ENCODE measurements around the gene NUMB. TPM values are rescaled to one million over a fixed set of nuclear protein-coding genes. Genes with fewer than 3 reads are reported as not detected.
A peak's percentile ranks its signal among the peaks of the same experiment; 100 is the strongest.

NUMB gene
- total RNA-seq, 3 donors from 2014 or later (not counting 1 experiment from before 2014, with no cell fraction given): 50.0 to 67.4 (median 56.3) TPM

- DNase-seq (peak; percentile 76 to 84), ATAC-seq (peak; percentile 76 to 81 (median 81))
- Histone ChIP-seq H3K36me3 (ENCODE audit: control insufficient read depth, insufficient read depth, low read length) (peaks cover 14% of the 10 kb centered on the region), H3K27ac (ENCODE audit: low read length) (peak overlapping the region; percentile 84), H3K27me3 (ENCODE audit: control insufficient read depth, insufficient read depth, low read length) (no peaks in the 10 kb centered on the region), H3K4me1 (ENCODE audit: control insufficient read depth, insufficient read depth, low read length) (peaks cover 24% of the 10 kb centered on the region), H3K9me3 (ENCODE audit: control insufficient read depth, insufficient read depth, low read length) (no peaks in the 10 kb centered on the region), H3K4me3 (ENCODE audit: low read length) (peak overlapping the region; percentile 38)
- H3K27me3 Mint-ChIP-seq (ENCODE audit: low read depth in 2 of 2): no peaks in the 10 kb centered on the region
- no peaks in the 10 kb centered on the region for H3K9me3 Mint-ChIP-seq
- TF ChIP-seq CTCF (IDR thresholded peaks at IDR 0.05): no peak
- 1% methylated on average over 94 of the region's 94 CpGs for WGBS (ENCODE audit: insufficient coverage)
- H3K4me3 Mint-ChIP-seq: peak overlapping the region; percentile 92
- H3K4me1 Mint-ChIP-seq: peaks cover 36 to 39% of the 10 kb centered on the region in 2 donors
- intact Hi-C loops (cut with micrococcal nuclease): loop anchor here (2.0 kb wide), 2 partner anchors 77 to 527 kb away; partner anchors contain the start of genes ACOT2, BBOF1 and ENTPD5
- H3K27ac Mint-ChIP-seq: peak overlapping the region; percentile 86 to 88
- no peaks in the 10 kb centered on the region for H3K36me3 Mint-ChIP-seq
These were observed 33.1 kb upstream of the NUMB start for GRCh38 chr14:73491256-73492042.

GRCh38 chr14:73489481-73490175 lies 31.3 kb upstream of the NUMB start:
- Histone ChIP-seq H3K4me1 (ENCODE audit: control insufficient read depth, insufficient read depth, low read length) (peaks cover 24% of the 10 kb centered on the region), H3K27ac (ENCODE audit: low read length) (no peak overlapping the region), H3K27me3 (ENCODE audit: control insufficient read depth, insufficient read depth, low read length) (no peaks in the 10 kb centered on the region), H3K4me3 (ENCODE audit: low read length) (no peak overlapping the region), H3K9me3 (ENCODE audit: control insufficient read depth, insufficient read depth, low read length) (no peaks in the 10 kb centered on the region), H3K36me3 (ENCODE audit: control insufficient read depth, insufficient read depth, low read length) (peaks cover 7% of the 10 kb centered on the region)
- H3K9me3 Mint-ChIP-seq: no peaks in the 10 kb centered on the region
- no peaks in the 10 kb centered on the region for H3K27me3 Mint-ChIP-seq (ENCODE audit: low read depth in 2 of 2)
- no peak for ATAC-seq
- peaks cover 29 to 30% of the 10 kb centered on the region in 2 donors for H3K4me1 Mint-ChIP-seq
- TF ChIP-seq CTCF (IDR thresholded peaks at IDR 0.05): no peak
- H3K36me3 Mint-ChIP-seq: no peaks in the 10 kb centered on the region
- intact Hi-C loops (cut with micrococcal nuclease): loop anchor here (1.0 to 2.0 kb wide), 3 partner anchors 31 to 529 kb away; partner anchors contain the start of genes ACOT2, BBOF1, ENTPD5 and NUMB
- WGBS (ENCODE audit: insufficient coverage): 98% methylated on average over 6 of the region's 6 CpGs
- H3K27ac Mint-ChIP-seq: peak overlapping the region in 1 of 2 donors; percentile 9
- H3K4me3 Mint-ChIP-seq: peak overlapping the region; percentile 72
- DNase-seq: no peak

GRCh38 chr14:73478684-73479083 lies 20.3 kb upstream of the NUMB start:
- Mint-ChIP-seq H3K36me3 (no peaks in the 10 kb centered on the region), H3K4me1 (no peaks in the 10 kb centered on the region), H3K27me3 (ENCODE audit: low read depth in 2 of 2) (peaks cover 0 to 5% of the 10 kb centered on the region in 2 donors), H3K27ac (no peak overlapping the region), H3K4me3 (no peak overlapping the region), H3K9me3 (no peaks in the 10 kb centered on the region)
- no peak for DNase-seq
- no peak for TF ChIP-seq CTCF (IDR thresholded peaks at IDR 0.05)
- Histone ChIP-seq H3K27me3 (ENCODE audit: control insufficient read depth, insufficient read depth, low read length) (no peaks in the 10 kb centered on the region), H3K4me3 (ENCODE audit: low read length) (no peak overlapping the region), H3K36me3 (ENCODE audit: control insufficient read depth, insufficient read depth, low read length) (no peaks in the 10 kb centered on the region), H3K4me1 (ENCODE audit: control insufficient read depth, insufficient read depth, low read length) (no peaks in the 10 kb centered on the region), H3K9me3 (ENCODE audit: control insufficient read depth, insufficient read depth, low read length) (no peaks in the 10 kb centered on the region), H3K27ac (ENCODE audit: low read length) (no peak overlapping the region)
- 94% methylated on average over 15 of the region's 15 CpGs for WGBS (ENCODE audit: insufficient coverage)
- no peak for ATAC-seq
- intact Hi-C loops (cut with micrococcal nuclease): no loop called here

All from natural killer cell (primary cell).